Tracheal epithelial cell (primary cell): ENCODE measurements around the gene PSTPIP1. TPM values are rescaled to one million over a fixed set of nuclear protein-coding genes. Genes with fewer than 3 reads are reported as not detected.

ENCODE experiments used
- total RNA-seq: library from RNA; depleted of rRNA; stranded (reverse); fragments of >200 nt; gene quantifications from 2 replicates; pipeline ENCODE4 v1.2.1, GENCODE V29; 2014

Gene PSTPIP1
- total RNA-seq = 0.72 TPM in 1 of 2 replicates, not detected in the other

GRCh38 chr15:76994971-76995945 lies at the start of gene PSTPIP1:
TSS of gene PSTPIP1 (plus strand) at chr15:76995126. CDS start at chr15:76995574, 448 bp downstream.

GRCh38 chr15:77070495-77071304 lies 75.8 kb downstream of the PSTPIP1 start, which contains the start of gene TSPAN3:
TSS of gene TSPAN3 (minus strand) at chr15:77071109. CDS start at chr15:77070954, 155 bp downstream.

Other genes with a start within 250 kb of the PSTPIP1 start
- gene SCAPER, start 89.8 kb upstream of the PSTPIP1 start, total RNA-seq = 7.0 and 9.8 TPM in 2 replicates
- gene RCN2, start 63.4 kb upstream of the PSTPIP1 start, total RNA-seq = 26.3 and 55.0 TPM in 2 replicates
- 146 and 184 TPM in 2 replicates for gene TSPAN3, start 76.0 kb downstream of the PSTPIP1 start, total RNA-seq